ENCODE measurements around the gene PLCB3.

Gene PLCB3

GRCh38 chr11:64268025-64268892 is 16.9 kb downstream of the PLCB3 start:
- peak; percentile 15 for DNase-seq

- DNase-seq = peak; percentile 74
These were observed 17.7 kb downstream of the PLCB3 start for GRCh38 chr11:64268893-64269539.

GRCh38 chr11:64269540-64270220 is 18.4 kb downstream of the PLCB3 start:
- peak; percentile 99 for DNase-seq

GRCh38 chr11:64275031-64275800 is 23.9 kb downstream of the PLCB3 start:
- no peak for DNase-seq

- no peak for DNase-seq
These were observed 24.5 kb downstream of the PLCB3 start for GRCh38 chr11:64275841-64276240.

GRCh38 chr11:64276653-64277431 is 25.5 kb downstream of the PLCB3 start:
- no peak for DNase-seq

- no peak for DNase-seq
These were observed 27.4 kb downstream of the PLCB3 start for GRCh38 chr11:64278576-64279190.

GRCh38 chr11:64281957-64282770 is 30.8 kb downstream of the PLCB3 start:
- no peak for DNase-seq

GRCh38 chr11:64283092-64283491 is 31.8 kb downstream of the PLCB3 start:
- no peak for DNase-seq

GRCh38 chr11:64284048-64284961 is 33.0 kb downstream of the PLCB3 start, which contains the start of gene BAD:
Gene BAD, minus strand, starts transcription at chr11:64284665. Its CDS starts 297 bp downstream, at chr11:64284368.
- DNase-seq = peak; percentile 97

GRCh38 chr11:64284962-64285884 is 33.9 kb downstream of the PLCB3 start, which contains the start of gene GPR137:
Gene GPR137, plus strand, starts transcription at chr11:64285848. Its CDS starts 677 bp downstream, at chr11:64286525.
- DNase-seq = peak; percentile 92

GRCh38 chr11:64285885-64286800 is 34.8 kb downstream of the PLCB3 start:
- DNase-seq = peak; percentile 45

GRCh38 chr11:64286801-64287159 is 35.5 kb downstream of the PLCB3 start:
- no peak for DNase-seq

GRCh38 chr11:64287676-64288352 is 36.5 kb downstream of the PLCB3 start:
- no peak for DNase-seq

GRCh38 chr11:64288353-64288750 is 37.0 kb downstream of the PLCB3 start:
- DNase-seq = no peak

- DNase-seq = no peak
These were observed 37.8 kb downstream of the PLCB3 start for GRCh38 chr11:64289002-64289564.

All from activated CD4-positive, alpha-beta T cell treated with anti-CD3 and anti-CD28 coated beads, Interleukin-2, Interleukin-6, amounts not matched to agents 100 ng/mL and 50 ng/mL, durations not matched to agents 16 hours and 8 hours (primary cell).